GM06990 (cell line): Measurements from ENCODE around the gene AMMECR1.

Source experiments
- DNase-seq: peaks from one replicate; pipeline ENCODE4 v3.0.0-alpha.2; 2011; ENCODE audit not compliant: insufficient read length; ENCODE audit errors: extremely low read depth
- H3K27me3 ChIP-seq: replicated peaks from 2 replicates; pipeline ENCODE4 v1.6.0; 2011; ENCODE audit warnings: low read length; ENCODE audit not compliant: control insufficient read depth, insufficient read depth
- H3K36me3 ChIP-seq: 2 replicates; pipeline ENCODE4 v1.5.1; 2011; ENCODE audit warnings: low read length; ENCODE audit not compliant: control insufficient read depth, insufficient read depth
- H3K4me3 ChIP-seq: replicated peaks from 2 replicates; pipeline ENCODE4 v1.5.1; 2011; ENCODE audit warnings: low read depth, mild to moderate bottlenecking, control low read depth, low read length
- CTCF ChIP-seq: IDR thresholded peaks from 2 replicates; pipeline ENCODE4 v1.5.1; 2011; ENCODE audit warnings: low read length, control low read depth, mild to moderate bottlenecking, inconsistent platforms; ENCODE audit not compliant: insufficient read depth, poor library complexity, severe bottlenecking

Gene AMMECR1

GRCh38 chrX:110301194-110301593, 16.7 kb downstream of the AMMECR1 start:
- Histone ChIP-seq H3K4me3 (no peak overlapping the region), H3K36me3 (no peaks in the 10 kb centered on the region), H3K27me3 (no peaks in the 10 kb centered on the region)
- no peak for DNase-seq
- no peak for TF ChIP-seq CTCF

GRCh38 chrX:110294087-110294486, 23.8 kb downstream of the AMMECR1 start:
- Histone ChIP-seq H3K36me3 (no peaks in the 10 kb centered on the region), H3K4me3 (no peak overlapping the region), H3K27me3 (no peaks in the 10 kb centered on the region)
- no peak for TF ChIP-seq CTCF
- DNase-seq: no peak

- H3K4me3 ChIP-seq: no peak overlapping the region
- no peaks in the 10 kb centered on the region for H3K27me3 ChIP-seq
- H3K36me3 ChIP-seq: no peaks in the 10 kb centered on the region
- TF ChIP-seq CTCF: no peak
- no peak for DNase-seq
Observed at GRCh38 chrX:110293658-110294057, 24.2 kb downstream of the AMMECR1 start.

GRCh38 chrX:110287605-110288004, 30.3 kb downstream of the AMMECR1 start:
- no peak for DNase-seq
- H3K36me3 ChIP-seq: no peaks in the 10 kb centered on the region
- H3K4me3 ChIP-seq: no peak overlapping the region
- no peaks in the 10 kb centered on the region for H3K27me3 ChIP-seq
- TF ChIP-seq CTCF: no peak

- H3K4me3 ChIP-seq: no peak overlapping the region
- no peaks in the 10 kb centered on the region for H3K27me3 ChIP-seq
- no peaks in the 10 kb centered on the region for H3K36me3 ChIP-seq
- TF ChIP-seq CTCF: no peak
- DNase-seq: no peak
Observed at GRCh38 chrX:110286106-110286505, 31.8 kb downstream of the AMMECR1 start.

GRCh38 chrX:110284159-110284558, 33.7 kb downstream of the AMMECR1 start:
- no peak for TF ChIP-seq CTCF
- DNase-seq: no peak
- no peak overlapping the region for H3K4me3 ChIP-seq
- no peaks in the 10 kb centered on the region for H3K27me3 ChIP-seq
- H3K36me3 ChIP-seq: no peaks in the 10 kb centered on the region
